HG03280 (cell line): ENCODE measurements around the gene RARS1.
A peak's percentile ranks its signal among the peaks of the same experiment; 100 is the strongest.

Source experiments
- ATAC-seq: cut with Tn5 transposase; IDR thresholded peaks from one replicate; pipeline ENCODE4 v1.9.1; 2021; ENCODE audit warnings: mild to moderate bottlenecking, moderate library complexity; ENCODE audit not compliant: unreplicated experiment

The RARS1 gene

DNA sequence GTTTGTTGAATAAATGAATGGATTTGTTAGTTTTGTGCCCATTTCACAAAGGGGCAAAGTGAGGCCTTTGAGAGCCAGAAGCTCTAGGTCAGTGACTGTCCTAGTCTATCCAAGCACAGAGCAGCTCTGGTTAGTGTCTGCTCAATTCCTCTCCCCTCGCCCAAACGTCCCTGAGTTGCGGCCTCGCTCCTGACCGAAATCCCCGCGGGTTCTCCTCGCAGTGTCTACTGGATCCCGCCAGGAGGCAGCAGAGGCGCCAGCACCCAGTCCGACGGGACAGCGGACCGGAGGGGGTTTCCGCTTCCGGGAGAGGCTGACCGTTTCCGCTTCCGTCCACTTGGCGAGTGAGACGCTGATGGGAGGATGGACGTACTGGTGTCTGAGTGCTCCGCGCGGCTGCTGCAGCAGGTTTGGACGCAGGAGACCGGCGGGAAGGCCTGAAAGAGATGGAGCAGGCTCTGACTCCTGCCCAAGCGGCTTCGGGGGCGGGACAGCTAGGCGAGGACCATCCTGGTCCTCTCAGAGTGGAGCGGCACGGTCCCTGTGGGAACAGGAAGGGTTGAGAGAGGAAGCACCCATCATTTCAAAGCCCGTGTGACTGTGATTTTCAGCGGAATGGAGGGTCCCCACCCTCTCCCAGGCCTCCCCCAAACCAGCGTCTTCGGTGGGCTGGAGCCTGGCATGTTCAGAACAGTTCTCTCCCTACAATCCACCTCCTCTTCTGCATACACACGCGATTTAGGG, at the start of gene RARS1:
TSS of gene RARS1 (plus strand) at position 336 of the 744 bp plus-strand sequence. CDS start at position 364, 28 bp downstream.
- peak; percentile 81 for ATAC-seq

GRCh38 chr5:168438349-168438748, 47.9 kb upstream of the RARS1 start:
- ATAC-seq = no peak

GRCh38 chr5:168443533-168443932, 42.7 kb upstream of the RARS1 start:
- no peak for ATAC-seq

- ATAC-seq = no peak
Measured at GRCh38 chr5:168443950-168444700, 42.1 kb upstream of the RARS1 start.

- no peak for ATAC-seq
Measured at GRCh38 chr5:168446983-168447619, 39.2 kb upstream of the RARS1 start.

GRCh38 chr5:168447808-168448207, 38.5 kb upstream of the RARS1 start:
- ATAC-seq = no peak

DNA sequence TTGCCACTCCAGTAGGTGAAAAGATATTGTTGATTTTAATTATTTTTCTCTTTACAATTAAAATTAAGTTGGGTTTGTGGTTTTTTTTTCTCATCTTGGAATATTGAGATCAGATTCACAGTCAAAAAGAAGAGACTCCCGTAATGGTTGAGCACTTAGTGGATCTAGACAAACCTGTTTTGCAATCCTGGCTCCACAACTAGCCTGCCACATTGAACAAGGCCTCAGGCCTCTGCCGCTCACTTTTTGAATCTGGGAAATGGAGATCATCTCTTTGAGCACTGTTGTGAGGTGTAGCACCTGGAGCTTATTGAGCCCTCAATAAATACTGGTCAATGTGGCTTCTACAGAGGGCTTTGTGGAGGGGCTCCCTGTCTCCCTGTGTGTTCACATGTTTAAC, 37.1 kb upstream of the RARS1 start:
- ATAC-seq = no peak

GRCh38 chr5:168451565-168451964, 34.7 kb upstream of the RARS1 start:
- no peak for ATAC-seq

- ATAC-seq = no peak
Measured at GRCh38 chr5:168455201-168455600, 31.1 kb upstream of the RARS1 start.

- no peak for ATAC-seq
Measured at GRCh38 chr5:168457542-168457941, 28.7 kb upstream of the RARS1 start.

GRCh38 chr5:168460606-168461005, 25.7 kb upstream of the RARS1 start:
- ATAC-seq = no peak

GRCh38 chr5:168463081-168463480, 23.2 kb upstream of the RARS1 start:
- no peak for ATAC-seq

DNA sequence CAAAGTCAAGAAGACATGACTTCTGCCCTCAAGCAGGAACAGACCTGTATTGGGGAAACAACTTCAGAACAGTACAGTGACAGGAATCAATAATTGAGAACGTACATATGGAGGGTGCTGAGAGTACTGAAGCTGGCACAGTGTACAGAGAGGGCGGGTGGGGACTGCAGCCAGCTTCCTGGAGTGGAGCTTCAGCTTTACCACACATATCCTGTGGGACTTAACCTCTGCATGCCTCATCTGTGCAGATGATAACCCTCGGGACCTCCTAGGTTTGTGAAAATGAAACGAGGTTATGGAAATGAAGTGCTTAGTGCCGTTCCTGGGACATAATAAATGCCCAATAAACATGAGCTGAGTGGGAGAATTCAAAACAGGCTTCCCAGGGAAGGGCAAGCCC, 22.1 kb upstream of the RARS1 start:
- ATAC-seq = no peak

GRCh38 chr5:168464641-168465040, 21.6 kb upstream of the RARS1 start:
- no peak for ATAC-seq

DNA sequence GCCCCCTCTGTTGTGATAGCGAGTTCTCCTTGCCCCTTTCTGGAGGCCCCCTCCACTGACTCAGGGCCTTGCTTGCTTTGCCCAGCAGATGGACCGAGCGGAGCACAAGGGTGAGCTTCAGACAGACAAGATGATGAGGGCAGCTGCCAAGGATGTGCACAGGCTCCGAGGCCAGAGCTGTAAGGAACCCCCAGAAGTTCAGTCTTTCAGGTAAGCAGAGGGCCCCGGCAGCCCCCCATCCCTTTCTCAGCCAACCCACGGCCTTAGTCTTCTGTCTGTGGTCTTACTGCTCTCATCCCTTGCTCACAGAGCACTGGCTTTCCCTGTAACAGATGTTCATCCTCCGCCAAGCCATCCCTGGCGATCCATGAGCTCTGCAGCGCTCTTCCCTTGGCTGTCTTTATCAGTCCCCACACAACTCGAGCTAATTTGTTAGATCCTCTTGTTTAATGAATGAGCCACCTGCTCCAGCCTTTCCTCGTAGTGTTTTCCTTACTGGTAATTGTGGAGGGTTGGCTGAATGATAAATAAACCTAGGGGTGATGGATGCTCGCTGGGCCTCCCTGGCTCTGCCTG, 18.4 kb upstream of the RARS1 start:
- no peak for ATAC-seq

DNA sequence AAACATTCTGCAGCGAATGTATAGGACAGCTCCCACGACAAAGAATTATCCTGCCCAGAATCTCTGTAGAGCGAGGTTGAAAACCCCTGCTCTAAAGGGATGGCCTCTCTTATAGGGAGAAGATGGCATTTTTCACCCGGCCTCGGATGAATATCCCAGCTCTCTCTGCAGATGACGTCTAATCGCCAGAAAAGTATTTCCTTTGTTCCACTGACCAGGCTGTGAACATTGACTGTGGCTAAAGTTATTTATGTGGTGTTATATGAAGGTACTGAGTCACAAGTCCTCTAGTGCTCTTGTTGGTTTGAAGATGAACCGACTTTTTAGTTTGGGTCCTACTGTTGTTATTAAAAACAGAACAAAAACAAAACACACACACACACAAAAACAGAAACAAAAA, 17.4 kb upstream of the RARS1 start:
- no peak for ATAC-seq

DNA sequence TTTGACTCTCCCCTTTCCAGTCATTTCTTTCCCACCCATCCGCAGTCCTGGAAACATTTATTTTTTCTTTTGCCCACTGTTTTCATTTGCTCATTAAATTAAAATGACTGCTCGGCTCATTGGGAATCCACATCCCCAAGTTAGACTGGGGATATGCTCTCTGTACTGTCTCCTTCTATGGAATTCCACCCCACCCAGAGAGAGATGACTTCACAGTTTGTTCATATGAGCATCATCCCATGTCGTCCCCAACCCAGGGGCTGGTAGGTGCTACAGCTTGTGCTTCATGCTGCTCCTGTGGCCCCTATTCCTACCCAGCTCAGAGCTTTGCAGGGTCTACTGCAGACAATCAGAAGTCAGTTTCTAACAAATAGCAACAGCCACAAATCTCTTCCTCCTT, 16.5 kb upstream of the RARS1 start:
- no peak for ATAC-seq

- ATAC-seq = no peak
Measured at GRCh38 chr5:168471785-168472184, 14.5 kb upstream of the RARS1 start.

DNA sequence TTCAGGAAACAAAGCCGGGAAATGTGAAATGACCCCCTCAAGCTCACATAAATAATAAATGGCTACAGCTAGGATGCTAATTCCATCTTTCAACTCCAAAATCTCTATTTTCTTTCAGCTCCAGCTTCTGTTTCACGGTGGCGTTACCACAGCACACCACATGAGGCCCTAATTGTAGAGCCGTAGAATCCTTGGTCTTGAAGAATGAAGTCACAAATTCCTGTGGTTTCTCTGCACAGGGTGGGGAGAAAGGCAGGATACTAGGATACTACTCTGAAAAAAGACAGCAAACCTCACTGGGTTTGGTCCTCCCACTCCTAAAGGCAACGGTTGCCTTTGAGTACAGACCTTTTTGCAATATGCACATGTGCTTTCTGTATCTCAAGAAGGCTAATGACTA, 13.9 kb upstream of the RARS1 start:
- no peak for ATAC-seq

- ATAC-seq = no peak
Measured at GRCh38 chr5:168474319-168474718, 12.0 kb upstream of the RARS1 start.

GRCh38 chr5:168477060-168477459, 9.2 kb upstream of the RARS1 start:
- no peak for ATAC-seq

DNA sequence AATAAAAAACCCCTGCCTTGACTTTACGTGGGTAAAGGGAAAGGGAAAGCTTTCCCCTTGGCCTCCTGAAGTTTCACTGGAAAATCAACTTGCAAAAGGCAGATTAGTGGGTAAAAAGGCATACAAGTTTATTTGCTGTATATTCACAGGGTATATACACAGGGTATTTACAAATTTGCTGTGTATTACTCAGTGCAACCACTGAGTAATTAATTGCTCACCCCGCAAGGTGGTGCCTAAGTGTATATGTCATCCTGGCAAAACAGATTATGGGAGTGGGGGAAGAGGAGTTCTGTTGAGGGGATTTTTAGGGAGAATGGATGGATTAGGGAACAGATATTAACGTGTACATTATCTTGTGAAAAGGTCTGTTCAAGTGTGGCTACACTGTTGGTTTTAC, 7.1 kb upstream of the RARS1 start:
- ATAC-seq = no peak
